Body of pancreas (tissue), 4 donors: ENCODE results near the gene PACS1. TPM values are rescaled to one million over a fixed set of nuclear protein-coding genes. Genes with fewer than 3 reads are reported as not detected.

Experiments used
- ATAC-seq: fragments of 150-250 bp; one replicate; pipeline ENCODE4 v1.9.1; 2016
- DNase-seq, 4 donors: peaks; one replicate each; pipeline ENCODE4 v3.0.0-alpha.2; 2019
- H3K27ac ChIP-seq, 4 donors: fragments of 200-600 bp; sonication (generic); 1 replicate in 3 of 4; 2 replicates in 1 of 4; pipeline versions ENCODE4 v1.5.1 to v1.6.1; 2016 to 2019; ENCODE audit warnings: mild to moderate bottlenecking in 1 of 4, mixed read lengths in 1 of 4, moderate library complexity in 1 of 4
- H3K27me3 ChIP-seq, 2 donors: fragments of 200-600 bp; sonication (generic); one replicate each; pipeline ENCODE4 v1.6.0; 2016; ENCODE audit warnings: mild to moderate bottlenecking in 1 of 2
- H3K36me3 ChIP-seq, 2 donors: fragments of 200-600 bp; sonication (generic); replicated peaks in 1 of 2; 2 replicates each; pipeline ENCODE4 v1.5.1; 2016; ENCODE audit warnings: low read depth in 2 of 2; ENCODE audit not compliant: insufficient read depth in 1 of 2
- H3K4me1 ChIP-seq: fragments of 200-600 bp; sonication (generic); one replicate; pipeline ENCODE4 v1.6.0; 2016
- H3K4me3 ChIP-seq, 2 donors: fragments of 200-600 bp; sonication (generic); 1 replicate in 1 of 2; 2 replicates in 1 of 2; pipeline ENCODE4 v1.5.1; 2016 to 2019
- H3K9me3 ChIP-seq, 3 donors: fragments of 200-600 bp; sonication (generic); 1 replicate in 2 of 3; 2 replicates in 1 of 3; pipeline ENCODE4 v1.5.1; 2016
- POLR2A ChIP-seq, 3 donors: fragments of 450-650 bp; IDR thresholded peaks; one replicate each; pipeline ENCODE4 v1.6.1; 2016; ENCODE audit warnings: antibody characterized with exemption in 3 of 3, mild to moderate bottlenecking in 2 of 3
- WGBS, 2 donors: methylation state at CpG; one replicate each; pipeline ENCODE4 v1.1.5; 2017; 5-methylcytosine and 5-hydroxymethylcytosine counted together
- intact Hi-C: fragments of 100-400 bp; cut with DNase I; formaldehyde crosslinking; loops from one replicate; pipeline ENCODE4 v1.15.1; 2023
- total RNA-seq, 2 donors: library from RNA; depleted of rRNA; stranded (reverse); fragments of >200 nt; gene quantifications; one replicate each; pipeline ENCODE4 v1.1.0, GENCODE V29; 2016
- TF ChIP-seq, protein P1 (sequence below), 7 experiments: fragments of 450-650 bp in 4 of 7; fragments of 200-600 bp in 3 of 7; sonication (generic) in 3 of 7; IDR thresholded peaks; one replicate each; pipeline ENCODE4 v1.5.1; 2016 to 2019; ENCODE audit warnings: antibody characterized with exemption in 7 of 7

Gene PACS1
- total RNA-seq, 2 donors from 2014 or later: 17.5 to 19.7 TPM

DNA sequence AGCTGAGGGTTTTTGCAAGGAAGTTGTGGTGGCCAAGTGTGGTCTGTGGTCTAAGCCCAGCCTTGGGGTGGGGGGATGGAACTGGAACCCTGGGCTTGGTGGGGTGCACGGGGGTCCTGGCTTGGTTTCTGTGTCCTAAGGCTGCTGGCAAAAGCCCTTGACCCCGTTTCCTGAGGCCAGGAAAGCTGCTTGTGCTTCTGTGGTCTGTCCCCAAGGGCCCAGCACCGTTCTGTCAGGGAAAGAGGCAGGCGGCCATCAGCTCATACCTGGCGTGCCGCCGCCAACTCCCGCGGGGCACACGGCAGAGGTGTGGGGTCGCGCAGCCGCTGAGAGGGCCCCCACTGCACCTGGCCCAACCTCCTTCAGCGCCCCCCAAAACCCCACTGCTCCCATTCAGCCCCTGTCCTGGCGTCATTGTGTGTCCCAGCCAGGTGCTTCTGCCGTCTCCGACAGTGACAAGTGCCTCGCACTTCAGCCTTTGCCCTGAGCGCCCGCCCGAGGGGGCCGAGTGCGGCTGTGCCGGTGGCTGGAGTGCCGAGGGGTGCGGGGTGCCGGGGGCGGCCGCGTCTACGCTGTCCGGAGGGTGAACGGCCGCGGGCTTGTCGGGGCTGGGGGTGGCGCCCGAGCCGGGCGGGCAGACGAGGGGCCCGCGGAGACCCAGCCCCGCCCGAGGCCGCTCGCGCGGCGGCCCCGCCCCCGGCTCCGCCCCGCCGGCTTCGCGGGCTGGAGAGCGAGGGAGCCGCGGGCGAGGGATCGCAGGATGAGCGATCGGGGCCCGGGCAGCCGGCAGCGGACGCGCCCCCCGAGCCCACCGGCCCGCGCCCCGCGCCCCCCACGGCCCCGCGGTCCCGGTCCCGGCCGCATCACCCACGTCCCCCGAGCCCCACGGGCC lies 207.6 kb downstream of the PACS1 start, which contains the start of gene CNIH2:
CNIH2 (plus strand) TSS at position 705 of the 892 bp plus-strand sequence. CDS start 282 bp downstream, outside the sequence.
- TF ChIP-seq, protein P1, sequence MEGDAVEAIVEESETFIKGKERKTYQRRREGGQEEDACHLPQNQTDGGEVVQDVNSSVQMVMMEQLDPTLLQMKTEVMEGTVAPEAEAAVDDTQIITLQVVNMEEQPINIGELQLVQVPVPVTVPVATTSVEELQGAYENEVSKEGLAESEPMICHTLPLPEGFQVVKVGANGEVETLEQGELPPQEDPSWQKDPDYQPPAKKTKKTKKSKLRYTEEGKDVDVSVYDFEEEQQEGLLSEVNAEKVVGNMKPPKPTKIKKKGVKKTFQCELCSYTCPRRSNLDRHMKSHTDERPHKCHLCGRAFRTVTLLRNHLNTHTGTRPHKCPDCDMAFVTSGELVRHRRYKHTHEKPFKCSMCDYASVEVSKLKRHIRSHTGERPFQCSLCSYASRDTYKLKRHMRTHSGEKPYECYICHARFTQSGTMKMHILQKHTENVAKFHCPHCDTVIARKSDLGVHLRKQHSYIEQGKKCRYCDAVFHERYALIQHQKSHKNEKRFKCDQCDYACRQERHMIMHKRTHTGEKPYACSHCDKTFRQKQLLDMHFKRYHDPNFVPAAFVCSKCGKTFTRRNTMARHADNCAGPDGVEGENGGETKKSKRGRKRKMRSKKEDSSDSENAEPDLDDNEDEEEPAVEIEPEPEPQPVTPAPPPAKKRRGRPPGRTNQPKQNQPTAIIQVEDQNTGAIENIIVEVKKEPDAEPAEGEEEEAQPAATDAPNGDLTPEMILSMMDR (IDR thresholded peaks at IDR 0.05): no peak
- TF ChIP-seq POLR2A (IDR thresholded peaks at IDR 0.05): peak in 1 of 3 donors; percentile 8
- Histone ChIP-seq H3K4me1 (peaks cover 11% of the 10 kb centered on the region), H3K27ac (peak within 1 kb of the TSS in 2 of 4 donors; percentile 25 to 30), H3K27me3 (no peaks in the 10 kb centered on the region), H3K4me3 (no peak within 1 kb of the TSS), H3K36me3 (peaks cover 10 to 22% of the 10 kb centered on the region in 2 donors), H3K9me3 (no peaks in the 10 kb centered on the region)
- DNase-seq (peak in 1 of 4 donors; percentile 58), ATAC-seq (peak; percentile 51)
- intact Hi-C loops: no loop called here
- 3 to 10% methylated on average over 2 to 52 of the region's 84 CpGs for WGBS, 2 donors

DNA sequence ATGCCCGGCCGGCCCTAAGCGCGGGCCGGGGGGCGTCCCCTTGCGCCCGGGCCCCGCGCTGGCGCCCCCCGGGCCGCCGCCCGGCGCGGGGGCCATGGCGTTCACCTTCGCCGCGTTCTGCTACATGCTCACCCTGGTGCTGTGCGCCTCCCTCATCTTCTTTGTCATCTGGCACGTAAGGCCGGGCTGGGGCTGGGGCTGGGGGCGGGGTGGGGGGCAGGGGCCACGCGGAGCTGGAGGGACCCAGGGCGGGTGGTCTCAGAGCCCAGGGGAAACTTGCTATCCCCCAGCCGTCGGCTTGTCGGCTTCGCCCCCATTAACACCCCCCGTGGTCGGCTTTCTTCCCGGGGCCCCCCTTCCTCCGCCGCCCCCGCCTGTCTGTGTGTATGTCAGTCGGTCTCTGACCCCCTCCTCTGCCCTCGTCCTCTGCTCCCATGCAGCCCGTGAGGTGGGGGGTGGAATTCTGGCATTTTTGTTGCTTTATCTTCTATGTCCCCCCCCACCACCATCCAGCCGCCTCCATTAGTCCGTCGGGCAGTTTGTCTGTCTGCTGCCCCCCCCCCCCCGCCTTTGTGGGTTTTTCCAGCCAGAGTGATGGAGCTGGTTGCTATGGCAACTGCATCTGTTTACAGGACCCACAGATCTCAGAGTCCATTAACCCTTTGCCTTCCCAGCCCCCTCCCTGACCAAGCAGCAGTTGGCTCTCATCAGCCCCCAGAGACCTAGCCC lies 208.5 kb downstream of the PACS1 start:
- ATAC-seq (no peak), DNase-seq (no peak)
- Histone ChIP-seq H3K27ac (no peak overlapping the region), H3K4me3 (no peak overlapping the region), H3K4me1 (peaks cover 12% of the 10 kb centered on the region), H3K9me3 (no peaks in the 10 kb centered on the region), H3K36me3 (peaks cover 2 to 13% of the 10 kb centered on the region in 2 donors), H3K27me3 (no peaks in the 10 kb centered on the region)
- TF ChIP-seq, protein P1 (IDR thresholded peaks at IDR 0.05): no peak
- TF ChIP-seq POLR2A (IDR thresholded peaks at IDR 0.05): no peak
- intact Hi-C loops: no loop called here
- WGBS, 2 donors: 4 to 5% methylated on average over 16 to 32 of the region's 45 CpGs

DNA sequence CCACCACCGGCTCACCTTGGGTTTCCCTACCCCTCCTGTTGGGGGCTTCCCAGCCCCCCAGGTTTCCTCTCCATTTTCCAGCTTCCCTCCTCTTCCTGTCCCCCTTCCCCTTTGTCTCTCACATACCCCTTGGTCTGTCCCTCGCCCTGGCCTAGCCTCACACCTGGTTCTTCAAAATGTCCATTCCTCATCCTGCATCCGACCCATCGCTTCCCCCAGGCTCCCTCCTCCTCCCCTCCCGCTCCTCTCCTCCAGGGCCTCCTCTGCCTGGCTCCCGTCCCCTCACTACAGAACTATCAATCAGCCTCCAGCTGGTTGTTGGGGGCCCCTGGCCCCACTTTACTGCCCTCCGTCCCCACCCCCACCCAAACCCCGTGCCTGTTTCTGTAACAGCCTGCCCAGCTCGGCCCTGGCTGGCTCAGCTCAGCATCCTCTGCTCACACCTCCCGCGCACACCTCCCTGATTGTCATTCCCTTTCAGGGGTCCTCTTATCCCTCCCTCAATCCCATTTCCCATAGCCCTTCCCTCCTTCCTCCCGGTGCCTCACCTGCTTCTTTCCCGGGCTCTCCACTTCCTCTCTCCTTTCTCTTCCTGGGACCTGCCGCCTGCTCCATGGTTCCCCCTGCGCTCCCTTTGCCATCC lies 209.1 kb downstream of the PACS1 start:
- DNase-seq: no peak
- H3K27ac ChIP-seq: no peak overlapping the region
- intact Hi-C loops: no loop called here
- no peaks in the 10 kb centered on the region for H3K27me3 ChIP-seq
- no peak for ATAC-seq
- H3K4me1 ChIP-seq: peaks cover 12% of the 10 kb centered on the region
- H3K4me3 ChIP-seq: no peak overlapping the region
- no peaks in the 10 kb centered on the region for H3K9me3 ChIP-seq
- TF ChIP-seq, protein P1 (IDR thresholded peaks at IDR 0.05): no peak
- 74 to 79% methylated on average over 15 of the region's 15 CpGs for WGBS, 2 donors
- H3K36me3 ChIP-seq: peaks cover 0 to 9% of the 10 kb centered on the region in 2 donors

DNA sequence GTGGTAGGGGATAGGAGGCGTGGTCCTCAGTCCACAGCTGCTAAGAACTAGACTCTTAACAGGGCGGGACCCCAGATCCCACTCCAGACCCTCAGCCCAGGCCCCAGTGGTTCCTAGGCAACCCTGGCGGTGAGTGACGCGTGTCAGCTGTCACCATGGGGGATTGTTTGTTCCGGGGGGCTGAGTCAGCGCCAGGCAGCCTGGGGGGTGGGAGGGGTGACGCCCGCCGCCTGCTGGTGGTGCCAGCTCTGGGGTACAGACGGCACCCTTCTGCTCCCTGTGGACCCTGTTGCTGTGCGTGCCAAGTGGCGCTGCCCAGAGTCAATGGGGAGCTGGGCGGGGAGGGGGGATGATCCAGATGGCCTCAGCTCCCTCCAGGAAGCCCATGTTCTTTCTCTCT lies 210.4 kb downstream of the PACS1 start:
- no peak overlapping the region for H3K4me3 ChIP-seq
- H3K36me3 ChIP-seq: peaks cover 0 to 5% of the 10 kb centered on the region in 2 donors
- intact Hi-C loops: no loop called here
- TF ChIP-seq, protein P1 (IDR thresholded peaks at IDR 0.05): no peak
- TF ChIP-seq POLR2A (IDR thresholded peaks at IDR 0.05): no peak
- peaks cover 12% of the 10 kb centered on the region for H3K4me1 ChIP-seq
- no peak for ATAC-seq
- WGBS, 2 donors: 78 to 91% methylated on average over 7 to 12 of the region's 14 CpGs
- H3K27me3 ChIP-seq: no peaks in the 10 kb centered on the region
- no peak for DNase-seq
- no peaks in the 10 kb centered on the region for H3K9me3 ChIP-seq
- H3K27ac ChIP-seq: no peak overlapping the region
